ENCODE data around the gene GTF2B. TPM values are rescaled to one million over a fixed set of nuclear protein-coding genes. Genes with fewer than 3 reads are reported as not detected.
A peak's percentile ranks its signal among the peaks of the same experiment; 100 is the strongest.

GTF2B gene
- total and polyA plus RNA-seq, 2 donors (not counting 1 experiment from before 2014, with no cell fraction given), result 37.8 to 42.2 TPM

GRCh38 chr1:88897070-88897730 lies 5.8 kb upstream of the GTF2B start:
- Histone ChIP-seq H3K27me3 (ENCODE audit: control insufficient read depth, insufficient read depth, low read length) (no peaks in the 10 kb centered on the region), H3K9ac (ENCODE audit: insufficient read depth, low read length) (no peak overlapping the region), H3K36me3 (ENCODE audit: control insufficient read depth, insufficient read depth, low read length) (no peaks in the 10 kb centered on the region), H3K4me2 (ENCODE audit: extremely low read depth, insufficient read depth, low read length) (no peak overlapping the region), H3K27ac (ENCODE audit: insufficient read depth, low read length) (no peak overlapping the region), H2AFZ (ENCODE audit: low read length) (no peak overlapping the region), H3K4me1 (ENCODE audit: control insufficient read depth, extremely low read depth, insufficient read depth, low read length) (no peaks in the 10 kb centered on the region), H4K20me1 (ENCODE audit: control insufficient read depth, extremely low read depth, insufficient read depth, low read length) (no peaks in the 10 kb centered on the region), H3K79me2 (ENCODE audit: control insufficient read depth, insufficient read depth, low read length) (no peaks in the 10 kb centered on the region), H3K9me3 (ENCODE audit: control insufficient read depth, insufficient read depth, low read depth, low read length) (no peaks in the 10 kb centered on the region), H3K4me3 (replicated peaks in 1 of 4; ENCODE audit: control extremely low read depth in 1 of 4, insufficient read depth in 1 of 4, low read depth in 3 of 4, low read length in 4 of 4) (no peak overlapping the region)
- DNase-seq (ENCODE audit: low read depth in 2 of 2), result no peak
- TF ChIP-seq CTCF (conservative IDR thresholded peaks at IDR 0.05 in 1 of 2, IDR thresholded peaks at IDR 0.05 in 1 of 2; ENCODE audit: low read depth in 1 of 2, low read length in 2 of 2) (no peak), EZH2 (IDR thresholded peaks at IDR 0.05; ENCODE audit: low read length, missing control alignments) (no peak)

GRCh38 chr1:88892357-88892877 lies 1.1 kb upstream of the GTF2B start:
- Histone ChIP-seq H4K20me1 (ENCODE audit: control insufficient read depth, extremely low read depth, insufficient read depth, low read length) (no peaks in the 10 kb centered on the region), H3K4me2 (ENCODE audit: extremely low read depth, insufficient read depth, low read length) (peak overlapping the region; percentile 86), H3K9ac (ENCODE audit: insufficient read depth, low read length) (no peak overlapping the region), H3K27me3 (ENCODE audit: control insufficient read depth, insufficient read depth, low read length) (no peaks in the 10 kb centered on the region), H3K27ac (ENCODE audit: insufficient read depth, low read length) (no peak overlapping the region), H3K36me3 (ENCODE audit: control insufficient read depth, insufficient read depth, low read length) (no peaks in the 10 kb centered on the region), H3K79me2 (ENCODE audit: control insufficient read depth, insufficient read depth, low read length) (peaks cover 36% of the 10 kb centered on the region), H3K4me1 (ENCODE audit: control insufficient read depth, extremely low read depth, insufficient read depth, low read length) (peaks cover 4% of the 10 kb centered on the region), H2AFZ (ENCODE audit: low read length) (peak overlapping the region; percentile 89), H3K4me3 (replicated peaks in 1 of 4; ENCODE audit: control extremely low read depth in 1 of 4, insufficient read depth in 1 of 4, low read depth in 3 of 4, low read length in 4 of 4) (peak overlapping the region in 2 of 4 experiments; percentile 87 to 91), H3K9me3 (ENCODE audit: control insufficient read depth, insufficient read depth, low read depth, low read length) (no peaks in the 10 kb centered on the region)
- TF ChIP-seq EZH2 (IDR thresholded peaks at IDR 0.05; ENCODE audit: low read length, missing control alignments) (no peak), CTCF (conservative IDR thresholded peaks at IDR 0.05 in 1 of 2, IDR thresholded peaks at IDR 0.05 in 1 of 2; ENCODE audit: low read depth in 1 of 2, low read length in 2 of 2) (no peak)
- peak; percentile 44 to 81 for DNase-seq (ENCODE audit: low read depth in 2 of 2)

GRCh38 chr1:88891951-88892340 lies 579 bp upstream of the GTF2B start:
- no peaks in the 10 kb centered on the region for H3K9me3 ChIP-seq (ENCODE audit: control insufficient read depth, insufficient read depth, low read depth, low read length)
- DNase-seq (ENCODE audit: low read depth in 2 of 2), result no peak
- H3K36me3 ChIP-seq (ENCODE audit: control insufficient read depth, insufficient read depth, low read length), result no peaks in the 10 kb centered on the region
- H3K9ac ChIP-seq (ENCODE audit: insufficient read depth, low read length), result no peak overlapping the region
- H4K20me1 ChIP-seq (ENCODE audit: control insufficient read depth, extremely low read depth, insufficient read depth, low read length), result no peaks in the 10 kb centered on the region
- H3K79me2 ChIP-seq (ENCODE audit: control insufficient read depth, insufficient read depth, low read length), result peaks cover 39% of the 10 kb centered on the region
- H2AFZ ChIP-seq (ENCODE audit: low read length), result peak overlapping the region; percentile 89
- peak overlapping the region; percentile 86 for H3K4me2 ChIP-seq (ENCODE audit: extremely low read depth, insufficient read depth, low read length)
- peak overlapping the region; percentile 93 for H3K27ac ChIP-seq (ENCODE audit: insufficient read depth, low read length)
- no peak for TF ChIP-seq EZH2 (IDR thresholded peaks at IDR 0.05; ENCODE audit: low read length, missing control alignments)
- H3K4me3 ChIP-seq (replicated peaks in 1 of 4; ENCODE audit: control extremely low read depth in 1 of 4, insufficient read depth in 1 of 4, low read depth in 3 of 4, low read length in 4 of 4), result peak overlapping the region; percentile 27 to 93 (median 89)
- H3K4me1 ChIP-seq (ENCODE audit: control insufficient read depth, extremely low read depth, insufficient read depth, low read length), result peaks cover 4% of the 10 kb centered on the region
- H3K27me3 ChIP-seq (ENCODE audit: control insufficient read depth, insufficient read depth, low read length), result no peaks in the 10 kb centered on the region

All from fibroblast of lung (primary cell).